HG02852 (cell line): ENCODE results near the gene DNAH9.

Source experiments
- ATAC-seq: cut with Tn5 transposase; IDR thresholded peaks from one replicate; pipeline ENCODE4 v1.9.1; 2021; ENCODE audit warnings: mild to moderate bottlenecking, moderate library complexity; ENCODE audit not compliant: unreplicated experiment

The DNAH9 gene

GRCh38 chr17:11739848-11740247 lies 141.6 kb downstream of the DNAH9 start:
- ATAC-seq, result no peak

- no peak for ATAC-seq
Observed at GRCh38 chr17:11742886-11743285, 144.6 kb downstream of the DNAH9 start.

DNA sequence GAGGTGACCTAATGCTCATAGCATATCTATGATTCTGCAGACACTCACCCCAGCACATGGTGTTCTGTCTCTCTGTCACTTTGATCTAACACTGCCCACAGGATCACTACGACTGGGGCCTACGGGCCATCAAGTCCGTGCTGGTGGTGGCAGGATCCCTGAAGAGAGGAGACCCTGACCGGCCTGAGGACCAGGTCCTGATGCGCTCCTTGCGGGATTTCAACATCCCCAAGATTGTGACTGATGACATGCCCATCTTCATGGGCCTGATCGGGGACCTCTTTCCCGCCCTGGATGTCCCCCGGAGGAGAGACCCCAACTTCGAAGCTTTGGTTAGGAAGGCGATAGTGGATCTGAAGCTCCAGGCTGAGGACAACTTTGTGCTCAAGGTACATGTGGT lies 146.4 kb downstream of the DNAH9 start:
- no peak for ATAC-seq

GRCh38 chr17:11747441-11747840 lies 149.2 kb downstream of the DNAH9 start:
- no peak for ATAC-seq

DNA sequence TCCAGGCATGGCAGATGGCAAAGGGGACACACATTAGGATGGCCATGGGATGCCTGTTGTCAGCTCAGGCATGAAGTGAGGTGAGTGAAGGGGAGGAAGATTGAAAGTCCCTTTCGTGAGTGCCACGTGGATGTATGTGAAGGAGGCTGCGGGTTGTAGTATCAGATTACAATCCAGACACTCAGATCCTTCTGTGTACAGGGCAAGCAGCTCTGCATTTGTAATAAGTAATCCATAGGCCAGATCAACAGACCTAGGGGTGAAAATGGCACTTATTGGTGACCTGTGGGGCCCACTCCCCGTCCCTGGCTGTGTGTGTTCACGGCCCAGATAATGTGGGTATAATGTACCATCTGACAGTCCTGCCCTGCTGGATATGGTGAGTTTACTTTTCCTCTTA lies 159.5 kb downstream of the DNAH9 start:
- no peak for ATAC-seq

- ATAC-seq, result no peak
Observed at GRCh38 chr17:11768106-11768505, 169.8 kb downstream of the DNAH9 start.

- no peak for ATAC-seq
Observed at GRCh38 chr17:11768981-11769380, 170.7 kb downstream of the DNAH9 start.

DNA sequence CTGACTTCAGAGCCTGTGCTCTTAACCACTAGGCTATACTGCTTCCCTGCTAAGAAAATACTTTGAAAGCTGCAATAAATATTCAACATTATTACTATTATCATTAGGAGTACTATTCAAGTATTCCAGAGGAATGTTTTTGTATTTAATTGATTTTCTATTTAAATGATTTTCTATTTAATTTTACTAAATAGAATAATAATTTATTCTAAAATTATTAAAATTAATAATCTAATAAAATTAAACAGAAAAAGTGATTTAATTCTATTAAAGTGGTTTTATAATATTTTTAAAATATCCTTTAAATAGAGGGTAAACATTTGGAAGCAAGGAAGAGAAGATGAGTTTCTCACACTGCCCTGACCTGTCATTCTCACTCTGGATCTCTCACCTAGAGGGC lies 173.8 kb downstream of the DNAH9 start:
- no peak for ATAC-seq

DNA sequence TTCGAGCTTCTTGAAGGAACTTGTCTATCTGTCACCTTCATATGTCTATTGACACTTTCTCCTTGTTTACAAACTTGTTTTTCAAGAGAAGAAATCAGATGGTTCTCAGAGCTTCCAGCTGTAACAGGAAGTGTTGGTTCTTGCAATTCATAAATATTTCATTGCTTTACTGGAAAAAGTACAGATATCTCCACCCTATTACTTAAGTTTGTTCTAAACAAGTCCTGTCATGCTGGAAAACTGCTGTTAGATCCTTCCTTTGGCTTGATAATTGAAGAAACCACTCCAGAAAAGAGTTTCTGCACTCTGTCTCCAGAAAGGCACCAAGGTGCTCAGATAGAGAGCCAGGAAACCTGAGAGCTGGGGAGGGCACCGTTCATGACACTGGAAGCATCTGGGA lies 181.6 kb downstream of the DNAH9 start:
- no peak for ATAC-seq

DNA sequence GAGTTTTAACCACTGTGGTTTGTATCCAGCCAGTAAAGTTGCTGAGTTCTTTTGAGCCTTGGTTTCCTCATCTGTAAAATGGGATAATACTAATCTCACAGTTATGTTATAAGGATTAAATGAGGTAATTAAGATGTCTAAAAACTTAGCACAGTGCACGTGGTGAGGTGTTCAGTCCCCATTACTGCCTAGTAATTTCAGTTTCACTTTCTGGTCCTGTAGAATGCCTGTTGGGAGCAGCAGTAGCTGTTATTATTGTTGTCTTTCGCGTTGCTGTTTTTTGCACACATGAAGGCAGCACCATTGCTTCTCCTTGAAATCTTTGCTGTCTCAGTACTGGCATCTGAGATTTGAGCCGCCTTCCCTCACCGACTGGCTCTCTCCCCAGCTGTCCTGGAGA lies 182.4 kb downstream of the DNAH9 start:
- ATAC-seq, result no peak

- no peak for ATAC-seq
Observed at GRCh38 chr17:11786711-11787438, 188.6 kb downstream of the DNAH9 start.

DNA sequence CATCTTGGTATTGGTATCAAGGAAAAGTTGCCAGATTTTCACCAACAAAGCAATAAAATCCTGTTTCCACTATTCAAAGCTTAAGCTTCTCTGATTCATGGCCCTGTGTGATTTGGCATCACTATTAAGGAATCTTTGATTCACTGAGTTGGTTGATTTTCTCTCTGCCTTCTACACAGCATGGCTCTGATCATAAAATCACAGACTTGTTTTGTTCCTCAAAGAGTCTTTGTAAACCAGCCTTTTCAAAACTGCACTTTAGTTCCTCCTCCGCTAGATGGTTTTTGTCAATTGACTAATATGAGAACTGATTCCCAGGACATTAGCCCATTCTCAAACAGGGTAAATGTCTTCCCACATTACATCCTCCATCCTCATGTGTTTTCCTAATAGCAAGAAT lies 197.6 kb downstream of the DNAH9 start:
- no peak for ATAC-seq

GRCh38 chr17:11797803-11798202 lies 199.5 kb downstream of the DNAH9 start:
- ATAC-seq, result no peak

DNA sequence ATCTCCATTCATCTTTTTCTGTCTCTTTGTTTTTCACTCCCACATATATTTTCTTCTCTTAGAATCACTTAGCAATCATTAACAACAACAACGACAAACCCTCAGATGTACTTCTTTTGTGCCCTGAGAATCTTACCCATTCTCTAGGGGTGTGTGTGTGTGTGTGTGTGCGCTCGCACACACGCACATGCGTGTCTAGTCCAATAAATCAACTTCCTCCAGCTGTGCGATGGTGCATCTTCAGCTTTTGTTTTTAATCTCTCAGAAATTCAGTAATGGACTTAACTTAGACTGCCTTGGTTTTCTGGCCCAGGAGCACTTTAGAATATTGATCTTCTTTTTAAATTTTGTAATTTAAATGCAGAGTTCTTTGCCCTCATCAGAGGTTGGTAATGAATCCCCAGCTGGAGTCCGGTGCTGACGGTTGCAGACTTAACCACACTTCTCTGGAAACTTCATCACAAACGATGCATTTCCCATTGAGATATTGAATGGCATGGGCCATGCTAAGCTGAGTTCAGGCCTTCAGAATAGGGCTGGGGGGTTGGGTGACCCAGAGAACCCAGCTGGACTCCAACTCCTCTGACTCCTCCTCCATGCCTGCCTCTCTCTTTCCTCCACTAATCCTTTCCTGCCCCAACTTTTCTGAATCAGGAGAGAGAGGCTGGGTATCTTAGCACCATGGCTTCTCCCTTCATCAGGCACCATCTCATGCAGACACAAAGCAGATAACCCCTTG lies 205.1 kb downstream of the DNAH9 start:
- no peak for ATAC-seq

- ATAC-seq, result no peak
Observed at GRCh38 chr17:11805138-11805537, 206.9 kb downstream of the DNAH9 start.

- no peak for ATAC-seq
Observed at GRCh38 chr17:11805952-11806351, 207.7 kb downstream of the DNAH9 start.

- no peak for ATAC-seq
Observed at GRCh38 chr17:11807606-11808005, 209.3 kb downstream of the DNAH9 start.

- no peak for ATAC-seq
Observed at GRCh38 chr17:11813278-11813677, 215.0 kb downstream of the DNAH9 start.

GRCh38 chr17:11813871-11814270 lies 215.6 kb downstream of the DNAH9 start:
- no peak for ATAC-seq

GRCh38 chr17:11814655-11815262 lies 216.5 kb downstream of the DNAH9 start:
- no peak for ATAC-seq

GRCh38 chr17:11816409-11816808 lies 218.1 kb downstream of the DNAH9 start:
- no peak for ATAC-seq

GRCh38 chr17:11823862-11824261 lies 225.6 kb downstream of the DNAH9 start:
- ATAC-seq, result no peak
